HEK293T (cell line): ENCODE results near the gene SPATS2L.

Experiments used
- ARNT ChIP-seq: fragments of 450-650 bp; IDR thresholded peaks from 2 replicates; pipeline ENCODE4 v1.6.1; 2017; ENCODE audit warnings: mild to moderate bottlenecking
- FOXA1 ChIP-seq: fragments of 450-650 bp; IDR thresholded peaks from 2 replicates; pipeline ENCODE4 v1.6.1; 2016; ENCODE audit warnings: mild to moderate bottlenecking
- FOXK2 ChIP-seq: fragments of 450-650 bp; IDR thresholded peaks from 2 replicates; pipeline ENCODE4 v1.6.1; 2016; ENCODE audit warnings: mild to moderate bottlenecking
- SP1 ChIP-seq: fragments of 450-650 bp; IDR thresholded peaks from 2 replicates; pipeline ENCODE4 v1.6.1; 2017
- SUZ12 ChIP-seq: fragments of 450-650 bp; IDR thresholded peaks from 2 replicates; pipeline ENCODE4 v1.6.1; 2016; ENCODE audit warnings: mild to moderate bottlenecking

GRCh38 chr2:200422071-200422470 is 115.6 kb downstream of the SPATS2L start:
- TF ChIP-seq FOXK2 (no peak), SP1 (no peak), ARNT (no peak), SUZ12 (no peak), FOXA1 (no peak)
